ENCODE data around the gene TOP1. TPM values are rescaled to one million over a fixed set of nuclear protein-coding genes. Genes with fewer than 3 reads are reported as not detected.
"Not testable (repeated sequence)": the region's sequence is repeated elsewhere in the genome, so short reads cannot be mapped to it uniquely, and the experiment has no call there.

Gene TOP1
- total and polyA plus RNA-seq, 9 of the 15 experiments (the other 6 are each of a cell fraction or from before 2014, with no cell fraction given): 26.4 to 127 (median 39.6) TPM

GRCh38 chr20:41118159-41118558 is 89.5 kb downstream of the TOP1 start:
- H3K27ac ChIP-seq (ENCODE audit: extremely low read depth, low read depth, low read length); H3K9me1 ChIP-seq (ENCODE audit: control insufficient read depth, insufficient read depth, low read length); H2AFZ ChIP-seq (ENCODE audit: low read depth, low read length); intact Hi-C loops (cut with micrococcal nuclease); BruUV-seq (replicated peaks); H3K9me3 ChIP-seq (replicated peaks; ENCODE audit: control insufficient read depth, insufficient read depth, low read depth, low read length); ATAC-seq; H4K20me1 ChIP-seq (replicated peaks; ENCODE audit: control insufficient read depth, insufficient read depth, low read length); H3K4me2 ChIP-seq (ENCODE audit: insufficient read depth, low read length); H3K79me2 ChIP-seq (ENCODE audit: control insufficient read depth, insufficient read depth, low read length); FAIRE-seq; H3K4me3 ChIP-seq; H3K9ac ChIP-seq (ENCODE audit: insufficient read depth in 1 of 2, low read depth in 2 of 2, low read length in 2 of 2); H3K27me3 ChIP-seq (ENCODE audit: control insufficient read depth in 2 of 2, insufficient read depth in 2 of 2, low read length in 2 of 2); POLR2A ChIA-PET; CTCF ChIA-PET (ENCODE audit: low intra/inter-chr PET ratio); in situ Hi-C loops (cut with MboI); TF ChIP-seq TEAD4 (CRISPR knock-in tag; IDR thresholded peaks at IDR 0.05; ENCODE audit: borderline replicate concordance): not testable (repeated sequence)
- Histone ChIP-seq H3K4me1 (replicated peaks in 1 of 2; ENCODE audit: control insufficient read depth in 2 of 2, insufficient read depth in 2 of 2, low read length in 2 of 2) (peaks cover 13 to 29% of the 10 kb centered on the region in 2 experiments), H3K36me3 (ENCODE audit: control insufficient read depth, insufficient read depth, low read length) (peaks cover 94% of the 10 kb centered on the region)
- 58% methylated on average over 6 of the region's 6 CpGs for WGBS (ENCODE audit: insufficient coverage, low coverage, missing lambda C conversion rate)
- peak in 1 of 4 experiments; percentile 36 for DNase-seq (ENCODE audit: extremely low read depth in 1 of 4, low spot score in 3 of 4)
- TF ChIP-seq TEAD4 (IDR thresholded peaks at IDR 0.05; ENCODE audit: low read length): peak; percentile 83
- TF ChIP-seq CBFA2T2 (conservative IDR thresholded peaks at IDR 0.05): peak; percentile 59
- TF ChIP-seq TRIM24 (IDR thresholded peaks at IDR 0.05): peak in 1 of 2 experiments; percentile 21; a peak in 1 of 4 replicates
- peak; percentile 57; the same call in 1 of the 2 replicates for TF ChIP-seq DPF2 (IDR thresholded peaks at IDR 0.05)
- TF ChIP-seq FOXJ2 (tag; IDR thresholded peaks at IDR 0.05): peak; percentile 65; the same call in 1 of the 2 replicates
- TF ChIP-seq SMAD4 (CRISPR knock-in tag; conservative IDR thresholded peaks at IDR 0.05): peak; percentile 40; the same call in 1 of the 2 replicates
- TF ChIP-seq, protein P1, sequence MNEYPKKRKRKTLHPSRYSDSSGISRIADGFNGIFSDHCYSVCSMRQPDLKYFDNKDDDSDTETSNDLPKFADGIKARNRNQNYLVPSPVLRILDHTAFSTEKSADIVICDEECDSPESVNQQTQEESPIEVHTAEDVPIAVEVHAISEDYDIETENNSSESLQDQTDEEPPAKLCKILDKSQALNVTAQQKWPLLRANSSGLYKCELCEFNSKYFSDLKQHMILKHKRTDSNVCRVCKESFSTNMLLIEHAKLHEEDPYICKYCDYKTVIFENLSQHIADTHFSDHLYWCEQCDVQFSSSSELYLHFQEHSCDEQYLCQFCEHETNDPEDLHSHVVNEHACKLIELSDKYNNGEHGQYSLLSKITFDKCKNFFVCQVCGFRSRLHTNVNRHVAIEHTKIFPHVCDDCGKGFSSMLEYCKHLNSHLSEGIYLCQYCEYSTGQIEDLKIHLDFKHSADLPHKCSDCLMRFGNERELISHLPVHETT (CRISPR knock-in tag; conservative IDR thresholded peaks at IDR 0.05 in 1 of 2, IDR thresholded peaks at IDR 0.05 in 1 of 2): peak in 1 of 2 experiments; percentile 25; a peak in 1 of 4 replicates
- TF ChIP-seq CCNT2 (IDR thresholded peaks at IDR 0.05; ENCODE audit: borderline replicate concordance, extremely low read depth, insufficient read length, low read depth, low read length): peak; percentile 23
- peak; percentile 81 for TF ChIP-seq CBFA2T3 (IDR thresholded peaks at IDR 0.05)
- 0 out of 2 replicates have a peak, but pooled peaks have one; percentile 46 for TF ChIP-seq ZNF766 (CRISPR knock-in tag; conservative IDR thresholded peaks at IDR 0.05)
- 0 out of 2 replicates have a peak, but pooled peaks have one; percentile 18 for TF ChIP-seq SOX6 (IDR thresholded peaks at IDR 0.05)
- peak; percentile 65; the same call in 1 of the 2 replicates for TF ChIP-seq KLF16 (IDR thresholded peaks at IDR 0.05)
- peak; percentile 81 for TF ChIP-seq ARID1B (IDR thresholded peaks at IDR 0.05)
- peak; percentile 74 for TF ChIP-seq TAL1 (IDR thresholded peaks at IDR 0.05)
- TF ChIP-seq NFE2 (IDR thresholded peaks at IDR 0.05; ENCODE audit: low read depth): 0 out of 2 replicates have a peak, but pooled peaks have one; percentile 10
- TF ChIP-seq RCOR1 (IDR thresholded peaks at IDR 0.05; ENCODE audit: borderline replicate concordance in 1 of 2, low read depth in 2 of 2, low read length in 2 of 2): peak in 1 of 2 experiments; percentile 46; a peak in 1 of 4 replicates
- 0 out of 4 replicates have a peak, but pooled peaks of 1 of the 2 experiments have one; percentile 19 for TF ChIP-seq TBL1XR1 (IDR thresholded peaks at IDR 0.05; ENCODE audit: low read length in 2 of 2)
- 0 out of 2 replicates have a peak, but pooled peaks have one; percentile 18 for TF ChIP-seq ARID3A (IDR thresholded peaks at IDR 0.05; ENCODE audit: borderline replicate concordance, low read depth, low read length)
- TF ChIP-seq ZNF583 (CRISPR knock-in tag; IDR thresholded peaks at IDR 0.05): 0 out of 2 replicates have a peak, but pooled peaks have one; percentile 25
- TF ChIP-seq NCOR1 (IDR thresholded peaks at IDR 0.05): peak; percentile 69
- TF ChIP-seq ELF4 (CRISPR knock-in tag; IDR thresholded peaks at IDR 0.05): 0 out of 2 replicates have a peak, but pooled peaks have one; percentile 6
- peak; percentile 47 for TF ChIP-seq EP300 (IDR thresholded peaks at IDR 0.05; ENCODE audit: low read length)
